K562 (cell line): ENCODE measurements around the gene ZNF276. TPM values are rescaled to one million over a fixed set of nuclear protein-coding genes. Genes with fewer than 3 reads are reported as not detected.

Experiments used
- CHAMP1 ChIP-seq: fragments of 450-650 bp; IDR thresholded peaks from 2 replicates; pipeline ENCODE4 v1.6.1; 2016; ENCODE audit warnings: mild to moderate bottlenecking
- CLOCK ChIP-seq: fragments of 250-450 bp; sonication (Bioruptor Pico); IDR thresholded peaks from 2 replicates; pipeline ENCODE4 v1.4.0; 2020; ENCODE audit warnings: mild to moderate bottlenecking, moderate library complexity, borderline replicate concordance
- ELK3 ChIP-seq: fragments of 450-650 bp; formaldehyde crosslinking; IDR thresholded peaks from 2 replicates; pipeline ENCODE4 v1.4.0; 2020; ENCODE audit warnings: mild to moderate bottlenecking
- GTF2F1 ChIP-seq: IDR thresholded peaks from 2 replicates; pipeline ENCODE4 v1.6.1; 2011; ENCODE audit warnings: low read depth, low read length, improper control_type of control experiment
- HMGXB4 ChIP-seq: sonication (generic); formaldehyde crosslinking; IDR thresholded peaks from 2 replicates; pipeline ENCODE4 v1.8.1; 2023; ENCODE audit warnings: mild to moderate bottlenecking, missing genetic modification reagents
- KAT8 ChIP-seq: fragments of 450-650 bp; IDR thresholded peaks from 2 replicates; pipeline ENCODE4 v1.6.1; 2016; ENCODE audit warnings: low read depth, mild to moderate bottlenecking
- MEIS2 ChIP-seq: fragments of 450-650 bp; IDR thresholded peaks from 2 replicates; pipeline ENCODE4 v1.6.1; 2014; ENCODE audit warnings: mild to moderate bottlenecking; ENCODE audit not compliant: partially characterized antibody
- PHB ChIP-seq: fragments of 250-450 bp; sonication (Bioruptor Pico); IDR thresholded peaks from 2 replicates; pipeline ENCODE4 v1.5.0; 2021
- PREB ChIP-seq: sonication (generic); formaldehyde crosslinking; IDR thresholded peaks from 2 replicates; pipeline ENCODE4 v1.8.1; 2023; ENCODE audit warnings: mild to moderate bottlenecking, missing genetic modification reagents
- SRF ChIP-seq, 2 experiments: fragments of 250-450, 450-650 bp in 1 of 2; sonication (Bioruptor Pico) in 1 of 2; sonication (generic) in 1 of 2; formaldehyde crosslinking; IDR thresholded peaks; 2 replicates each; pipeline versions ENCODE4 v1.5.0 to v1.5.1; 2020 to 2022; ENCODE audit warnings: mild to moderate bottlenecking in 1 of 2, missing genetic modification reagents in 1 of 2
- TFAP4 ChIP-seq: sonication (generic); formaldehyde crosslinking; IDR thresholded peaks from 2 replicates; pipeline ENCODE4 v1.8.0; 2022; ENCODE audit warnings: missing genetic modification reagents, mild to moderate bottlenecking, moderate library complexity, borderline replicate concordance
- ZNF121 ChIP-seq: sonication (generic); formaldehyde crosslinking; conservative IDR thresholded peaks from 2 replicates; pipeline ENCODE4 v1.8.0; 2022; ENCODE audit warnings: missing genetic modification reagents
- ZNF134 ChIP-seq: fragments of 250-450 bp; sonication (Bioruptor Pico); conservative IDR thresholded peaks from 2 replicates; pipeline ENCODE4 v1.4.0; 2020
- ZNF561 ChIP-seq: fragments of 450-650 bp; formaldehyde crosslinking; conservative IDR thresholded peaks from 2 replicates; pipeline ENCODE4 v1.4.0; 2020; ENCODE audit warnings: mild to moderate bottlenecking, moderate library complexity
- ZNF785 ChIP-seq: fragments of 250-450 bp; sonication (Bioruptor Pico); IDR thresholded peaks from 2 replicates; pipeline ENCODE4 v1.4.0; 2020; ENCODE audit warnings: mild to moderate bottlenecking
- polyA plus RNA-seq, 8 experiments: library from polyadenylated mRNA; depleted of rRNA in 4 of 8; stranded (reverse) in 5 of 8; unstranded in 3 of 8; fragments of >200 nt; fragmentation: Nextera tagmentation in 2 of 8; fragmentation: Illumina TruSeq in 1 of 8; extraction: Ambion mirVana in 2 of 8; extraction: Trizol in 1 of 8; gene quantifications; 2 replicates each; pipeline versions ENCODE4 v1.2.1 to v1.2.3, GENCODE V29; 2011 to 2014; ENCODE audit warnings: inconsistent platforms in 1 of 8, missing spikeins in 1 of 8
- total RNA-seq, 7 experiments: library from RNA; depleted of rRNA in 6 of 7; stranded (reverse); fragments of >200 nt in 6 of 7; fragmentation: Illumina TruSeq in 2 of 7; extraction: Trizol in 2 of 7; gene quantifications; 2 replicates each; pipeline versions ENCODE4 v1.2.1 to v1.2.3, GENCODE V29; 2011 to 2021; ENCODE audit warnings: low replicate concordance in 1 of 7

ZNF276 gene
- total and polyA plus RNA-seq, 9 of the 15 experiments (the other 6 are each of a cell fraction or from before 2014, with no cell fraction given), result 0.49 to 43.9 (median 15.8) TPM

GRCh38 chr16:89720551-89720812 is 855 bp upstream of the ZNF276 start (continued):
- 0 out of 2 replicates have a peak, but pooled peaks have one; percentile 25 for TF ChIP-seq HMGXB4 (CRISPR knock-in tag)
- no peak for TF ChIP-seq ZNF561 (CRISPR knock-in tag)
- TF ChIP-seq PHB (CRISPR knock-in tag), result no peak
- no peak for TF ChIP-seq ZNF134 (CRISPR knock-in tag)
- TF ChIP-seq TFAP4 (CRISPR knock-in tag), result peak; percentile 15; the same call in 1 of the 2 replicates
- TF ChIP-seq KAT8, result no peak
- no peak for TF ChIP-seq CHAMP1
- TF ChIP-seq PREB, result 0 out of 2 replicates have a peak, but pooled peaks have one; percentile 73
- TF ChIP-seq CLOCK, result no peak
- no peak for TF ChIP-seq ZNF785 (CRISPR knock-in tag)
- no peak for TF ChIP-seq MEIS2
- TF ChIP-seq ELK3 (CRISPR knock-in tag), result no peak
- no peak for TF ChIP-seq ZNF121 (CRISPR knock-in tag)
- TF ChIP-seq SRF (CRISPR knock-in tag; IDR thresholded peaks at IDR 0.05), result 0 out of 4 replicates have a peak, but pooled peaks of 1 of the 2 experiments have one; percentile 9
- no peak for TF ChIP-seq GTF2F1
